SW480 (cell line): ENCODE measurements around the gene TMEM205.
"Not testable (repeated sequence)": the region's sequence is repeated elsewhere in the genome, so short reads cannot be mapped to it uniquely, and the experiment has no call there.

Source experiments
- DNase-seq: peaks from one replicate; pipeline ENCODE4 v3.0.0-alpha.2; 2016; ENCODE audit warnings: low spot score

TMEM205 gene

DNA sequence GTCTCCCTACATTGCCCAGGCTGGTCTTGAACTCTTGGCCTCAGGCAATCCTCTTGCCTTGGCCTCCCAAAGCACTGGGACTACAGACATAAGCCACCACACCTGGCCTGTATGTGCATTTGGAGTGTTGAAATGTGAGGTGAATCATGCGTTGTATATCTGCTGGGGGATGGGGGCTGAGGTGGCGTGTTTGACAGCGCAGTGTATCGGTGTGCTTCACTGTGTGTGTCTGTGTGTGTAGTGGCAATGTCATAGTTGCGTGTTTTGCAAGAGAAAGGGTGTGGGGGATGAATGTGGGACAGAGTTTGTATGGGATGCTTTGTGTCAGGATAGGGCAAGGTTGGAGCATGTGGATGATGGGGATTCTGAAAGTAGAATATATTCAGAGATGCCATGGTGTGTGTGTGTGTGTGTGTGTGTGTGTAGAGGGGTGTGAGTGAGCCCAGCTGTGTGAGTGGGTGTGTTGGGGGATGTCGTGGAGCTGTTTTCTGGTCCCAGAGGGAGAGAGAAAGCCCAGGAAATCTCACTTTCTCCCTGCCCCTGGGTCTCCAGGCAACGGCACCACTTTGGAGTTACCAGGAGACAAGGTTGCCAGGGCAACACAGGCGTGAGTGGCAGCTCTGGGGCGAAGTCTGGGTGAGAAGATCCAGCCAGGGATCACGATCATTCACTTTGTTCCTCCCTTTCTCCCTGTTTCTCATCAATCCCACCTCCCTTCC, 27.3 kb upstream of the TMEM205 start:
- DNase-seq, result no peak

DNA sequence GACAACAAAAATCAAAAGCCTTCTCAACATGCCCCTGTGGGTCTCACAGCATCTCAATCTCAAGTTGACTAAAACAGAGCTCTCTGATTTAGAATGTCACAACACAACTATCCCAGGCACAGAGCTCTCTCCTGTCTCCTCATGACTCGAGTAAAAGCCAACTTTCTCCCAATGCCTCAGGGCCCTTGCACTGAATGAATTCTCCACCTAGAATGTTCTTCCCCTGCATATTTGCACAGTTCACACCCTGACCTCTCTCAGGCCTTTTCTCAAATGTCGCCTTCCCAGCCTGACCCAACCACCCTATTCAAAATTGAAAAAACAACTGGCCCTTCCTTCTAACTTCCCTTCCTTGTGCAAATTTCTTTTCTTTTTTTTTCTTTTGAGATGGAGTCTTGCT, 24.7 kb upstream of the TMEM205 start:
- DNase-seq, result no peak

DNA sequence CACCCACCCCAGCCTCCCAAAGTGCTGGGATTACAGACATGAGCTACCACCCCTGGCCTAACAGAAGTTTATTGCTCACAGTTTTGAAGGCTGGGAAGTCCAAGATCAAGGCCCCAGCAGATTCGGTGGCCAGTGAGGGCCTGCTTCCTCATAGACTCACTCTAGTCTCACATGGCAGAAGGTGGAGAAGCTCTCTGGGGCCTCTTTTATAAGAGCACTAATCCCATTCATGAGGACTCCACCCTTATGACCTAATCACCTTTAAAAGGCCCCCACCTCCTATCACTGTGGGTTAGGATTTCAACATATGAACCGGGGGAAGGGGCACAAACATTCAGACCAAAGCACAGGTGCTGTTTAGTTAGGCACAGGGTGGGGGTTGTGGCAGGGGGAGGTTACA, 21.5 kb upstream of the TMEM205 start:
- no peak for DNase-seq

DNA sequence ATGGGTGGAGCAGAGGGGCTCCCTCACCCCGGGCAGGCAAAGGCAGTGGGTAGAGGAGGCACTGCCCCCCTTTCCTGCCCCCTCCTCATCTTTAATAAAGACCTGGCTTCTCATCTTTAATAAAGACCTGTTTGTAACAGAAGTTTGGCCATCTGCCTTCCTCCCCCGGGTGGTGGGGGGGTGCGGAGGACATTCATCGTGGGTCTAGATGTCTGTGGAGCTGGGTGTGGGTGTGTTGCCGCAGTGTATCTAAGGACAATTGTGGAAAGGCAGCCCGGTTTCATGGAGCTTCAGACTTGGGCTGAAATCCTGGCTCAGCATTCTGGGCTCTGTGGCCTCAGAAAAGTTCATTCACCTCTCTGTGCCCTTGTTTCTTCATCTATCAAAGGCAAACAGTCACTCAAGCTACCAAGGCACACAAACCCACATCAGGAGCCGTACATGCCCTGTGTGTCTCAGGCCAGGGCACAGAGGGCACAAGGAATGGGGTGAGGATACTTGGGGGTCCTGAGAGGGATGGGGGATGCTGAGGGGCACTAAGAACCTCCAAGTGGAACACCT, 19.6 kb upstream of the TMEM205 start:
- DNase-seq, result no peak

DNA sequence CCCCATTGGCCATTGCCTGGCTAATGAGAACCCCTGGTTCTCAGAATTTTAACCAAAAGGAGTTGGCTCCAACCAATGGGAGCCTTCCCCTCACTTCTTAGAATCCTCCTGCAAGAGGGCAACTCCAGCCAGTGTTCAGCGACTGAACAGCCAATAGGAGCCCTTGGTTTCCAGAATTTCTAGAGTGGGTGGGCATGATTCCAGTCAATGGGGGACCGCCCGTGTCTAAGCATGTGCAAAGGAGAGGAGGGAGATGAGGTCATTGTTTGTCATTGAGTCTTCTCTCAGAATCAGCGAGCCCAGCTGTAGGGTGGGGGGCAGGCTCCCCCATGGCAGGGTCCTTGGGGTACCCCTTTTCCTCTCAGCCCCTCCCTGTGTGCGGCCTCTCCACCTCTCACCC, 18.9 kb upstream of the TMEM205 start:
- no peak for DNase-seq

DNA sequence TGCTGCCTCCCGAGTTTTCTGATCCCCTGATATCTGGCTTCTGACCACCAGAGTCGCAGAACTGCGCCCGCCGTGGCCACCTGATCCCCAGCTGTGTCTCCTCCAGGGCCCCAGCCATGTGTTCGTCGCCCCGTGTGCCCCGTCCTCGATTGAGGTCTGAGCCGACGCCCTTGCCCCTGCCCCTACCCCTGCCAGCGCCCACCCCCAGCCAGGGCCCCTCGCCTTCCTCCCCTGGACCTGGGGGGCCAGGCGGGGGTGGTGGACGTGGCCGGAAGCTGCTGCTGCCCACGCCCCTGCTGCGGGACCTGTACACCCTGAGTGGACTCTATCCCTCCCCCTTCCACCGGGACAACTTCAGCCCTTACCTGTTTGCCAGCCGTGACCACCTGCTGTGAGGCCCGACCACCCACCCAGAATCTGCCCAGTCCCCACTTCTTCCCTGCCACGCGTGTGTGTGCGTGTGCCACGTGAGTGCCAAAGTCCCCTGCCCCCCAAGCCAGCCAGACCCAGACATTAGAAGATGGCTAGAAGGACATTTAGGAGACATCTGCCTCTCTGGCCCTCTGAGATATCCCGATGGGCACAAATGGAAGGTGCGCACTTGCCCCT, 18.3 kb upstream of the TMEM205 start:
- DNase-seq, result no peak

DNA sequence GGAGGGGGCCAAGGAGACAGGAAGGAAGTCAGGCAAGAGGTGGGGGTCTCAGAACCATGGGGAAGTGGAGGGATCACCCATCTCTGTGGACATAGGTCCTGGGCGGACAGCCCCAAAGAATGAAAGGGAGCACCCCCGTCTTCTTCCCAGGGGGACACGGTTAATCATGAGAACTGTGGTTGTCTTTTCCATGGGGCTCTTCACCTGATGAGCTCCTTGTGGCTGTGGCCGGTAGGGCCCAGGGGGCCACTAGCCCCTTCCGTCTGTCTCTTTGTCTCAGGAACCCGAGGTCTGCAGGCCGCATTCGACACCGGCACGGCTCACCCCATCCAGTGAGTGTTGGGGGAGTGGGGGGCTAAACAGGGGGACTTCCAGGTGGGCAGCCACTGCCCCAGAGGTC, 17.8 kb upstream of the TMEM205 start:
- DNase-seq, result no peak

DNA sequence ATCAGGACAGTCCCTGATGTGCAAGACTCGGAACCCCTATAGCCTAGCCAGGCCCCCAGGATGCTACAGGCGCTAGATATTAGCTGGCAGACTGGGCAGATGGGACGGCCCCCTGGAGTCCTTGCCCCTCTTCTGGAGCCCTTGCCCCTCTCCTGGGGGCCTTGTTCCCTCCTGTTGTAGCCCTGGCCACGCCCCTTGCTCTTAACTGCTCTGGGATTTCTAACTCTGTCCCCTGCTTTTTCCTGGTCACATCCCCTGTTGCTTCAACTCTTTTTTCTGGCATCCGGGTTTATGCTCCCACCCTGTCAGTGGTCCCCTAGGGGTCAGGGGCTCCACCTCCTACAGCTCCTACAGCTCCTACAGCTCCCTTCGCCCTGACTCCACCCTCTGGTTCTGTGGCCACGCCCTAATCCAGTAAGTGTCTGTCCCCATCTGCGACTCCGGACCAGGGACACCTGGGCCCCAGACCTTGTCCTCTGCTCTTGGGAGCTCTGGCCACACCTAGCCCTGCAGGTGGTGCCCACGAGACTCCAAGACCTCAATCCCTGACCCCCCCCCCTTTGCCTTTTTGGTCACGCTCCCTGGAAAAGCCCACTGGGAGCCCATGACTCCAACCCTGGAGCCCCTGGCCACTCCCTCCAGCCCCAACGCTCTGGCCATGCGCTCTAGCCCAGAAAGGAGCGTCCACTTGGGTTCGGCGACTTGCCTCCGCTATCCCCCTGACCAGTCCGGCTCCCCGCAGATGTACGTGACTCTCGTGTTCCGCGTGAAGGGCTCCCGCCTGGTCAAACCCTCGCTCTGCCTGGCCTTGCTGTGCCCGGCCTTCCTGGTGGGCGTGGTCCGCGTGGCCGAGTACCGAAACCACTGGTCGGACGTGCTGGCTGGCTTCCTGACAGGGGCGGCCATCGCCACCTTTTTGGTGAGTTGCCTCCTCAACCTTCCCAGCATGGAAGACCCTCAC, 16.0 kb upstream of the TMEM205 start:
- no peak for DNase-seq

DNA sequence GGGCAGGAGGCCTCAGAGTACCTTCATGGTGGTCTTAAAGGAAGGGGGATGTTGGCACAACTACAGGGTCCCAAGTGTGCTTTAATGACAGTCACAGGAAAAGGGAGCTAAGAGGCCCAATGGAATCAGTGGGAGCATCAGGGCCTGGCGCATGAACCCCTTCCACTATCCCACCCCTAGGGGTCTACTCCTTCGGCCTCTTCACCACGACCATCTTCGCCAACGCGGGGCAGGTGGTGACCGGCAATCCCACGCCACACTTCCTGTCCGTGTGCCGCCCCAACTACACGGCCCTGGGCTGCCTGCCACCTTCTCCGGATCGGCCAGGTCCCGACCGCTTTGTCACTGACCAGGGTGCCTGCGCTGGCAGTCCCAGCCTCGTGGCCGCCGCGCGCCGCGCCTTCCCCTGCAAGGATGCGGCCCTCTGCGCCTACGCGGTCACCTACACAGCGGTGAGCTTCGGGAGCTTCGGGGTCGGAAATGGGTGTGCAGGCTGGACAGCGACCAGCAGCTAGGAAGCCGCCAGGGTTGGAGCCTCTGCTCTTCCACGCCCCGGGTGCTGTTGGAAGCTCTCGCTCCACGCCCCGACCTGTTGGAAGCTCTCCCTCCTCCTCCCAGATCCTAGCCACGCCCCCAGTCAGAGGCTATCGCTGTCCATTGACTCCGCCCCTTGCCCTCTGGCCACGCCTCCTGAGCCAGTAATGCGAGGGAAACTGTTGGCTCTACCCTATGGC, 15.1 kb upstream of the TMEM205 start:
- peak; percentile 84 for DNase-seq

DNA sequence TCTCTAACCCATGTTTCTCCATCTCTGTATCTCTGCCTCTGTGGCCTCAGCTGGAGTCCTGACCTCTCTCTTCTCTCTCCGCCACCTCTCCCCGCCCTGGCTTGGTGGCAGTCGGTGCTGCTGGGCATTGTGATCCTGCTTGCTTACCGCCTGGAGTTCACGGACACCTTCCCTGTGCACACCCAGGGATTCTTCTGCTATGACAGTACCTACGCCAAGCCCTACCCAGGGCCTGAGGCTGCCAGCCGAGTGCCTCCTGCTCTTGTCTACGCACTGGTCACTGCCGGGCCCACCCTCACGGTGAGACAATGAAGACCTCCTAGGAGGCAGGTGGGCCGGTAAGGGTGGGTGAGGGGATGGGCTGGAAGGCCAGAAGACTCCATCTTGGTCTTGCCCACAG, 13.4 kb upstream of the TMEM205 start:
- no peak for DNase-seq

DNA sequence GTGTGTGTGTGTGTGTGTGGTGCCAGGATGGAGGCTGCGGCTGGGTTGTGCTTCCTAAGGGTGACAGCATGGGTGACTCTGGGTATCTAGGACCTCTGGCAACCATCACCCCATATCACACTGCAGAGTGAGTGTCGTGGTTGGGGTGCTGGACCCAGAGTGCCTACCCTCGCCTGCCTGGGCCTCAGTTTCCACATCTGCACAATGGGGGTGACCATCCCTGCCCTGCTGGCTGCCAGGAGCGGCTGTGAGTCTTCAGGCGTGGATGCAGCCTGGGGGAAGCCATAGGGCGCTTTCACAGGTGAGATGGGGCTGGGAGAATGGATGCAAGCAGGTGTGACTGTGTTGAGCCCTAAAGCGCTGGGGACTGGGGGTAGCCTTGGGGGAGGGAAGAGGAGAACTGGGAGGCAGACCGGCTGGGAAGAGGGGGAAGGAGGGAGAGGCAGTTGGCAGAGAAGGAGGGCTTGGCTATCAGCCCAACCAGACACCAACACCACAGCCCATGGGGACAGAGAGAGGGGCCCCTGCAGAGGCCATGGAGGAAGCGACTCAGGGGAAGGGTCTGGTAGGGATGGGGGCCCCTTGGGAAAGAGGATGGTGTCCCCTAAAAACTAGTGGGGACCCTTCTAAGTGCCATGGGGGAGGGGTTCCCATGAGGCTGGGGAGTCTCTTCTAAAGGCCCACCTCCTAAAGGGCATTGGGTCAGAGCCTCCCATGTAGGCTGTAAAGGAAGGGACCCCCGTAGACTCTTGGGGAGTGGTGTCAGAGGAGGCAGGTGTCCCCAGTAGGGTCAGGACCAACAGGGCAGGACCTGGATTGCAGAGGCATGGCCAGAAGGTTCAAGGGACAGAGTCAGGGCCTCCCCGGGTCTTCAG, 10.8 kb upstream of the TMEM205 start:
- no peak for DNase-seq

DNA sequence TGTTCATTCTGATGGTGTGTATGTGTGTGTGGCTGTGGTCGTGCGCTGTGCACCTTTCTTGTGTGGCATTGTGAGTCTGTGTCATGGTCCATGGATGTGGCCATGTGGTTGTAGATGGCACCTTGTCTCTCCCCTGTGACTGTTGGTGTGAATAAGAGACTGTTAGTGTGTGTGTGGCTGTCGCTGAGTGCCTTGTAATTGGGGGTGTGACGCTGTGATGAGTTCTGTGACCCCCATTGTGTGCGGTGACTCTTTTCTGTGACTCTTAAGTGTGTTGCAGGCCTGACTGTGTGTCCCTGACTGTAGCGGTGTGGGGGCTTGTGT, 10.0 kb upstream of the TMEM205 start:
- no peak for DNase-seq

DNA sequence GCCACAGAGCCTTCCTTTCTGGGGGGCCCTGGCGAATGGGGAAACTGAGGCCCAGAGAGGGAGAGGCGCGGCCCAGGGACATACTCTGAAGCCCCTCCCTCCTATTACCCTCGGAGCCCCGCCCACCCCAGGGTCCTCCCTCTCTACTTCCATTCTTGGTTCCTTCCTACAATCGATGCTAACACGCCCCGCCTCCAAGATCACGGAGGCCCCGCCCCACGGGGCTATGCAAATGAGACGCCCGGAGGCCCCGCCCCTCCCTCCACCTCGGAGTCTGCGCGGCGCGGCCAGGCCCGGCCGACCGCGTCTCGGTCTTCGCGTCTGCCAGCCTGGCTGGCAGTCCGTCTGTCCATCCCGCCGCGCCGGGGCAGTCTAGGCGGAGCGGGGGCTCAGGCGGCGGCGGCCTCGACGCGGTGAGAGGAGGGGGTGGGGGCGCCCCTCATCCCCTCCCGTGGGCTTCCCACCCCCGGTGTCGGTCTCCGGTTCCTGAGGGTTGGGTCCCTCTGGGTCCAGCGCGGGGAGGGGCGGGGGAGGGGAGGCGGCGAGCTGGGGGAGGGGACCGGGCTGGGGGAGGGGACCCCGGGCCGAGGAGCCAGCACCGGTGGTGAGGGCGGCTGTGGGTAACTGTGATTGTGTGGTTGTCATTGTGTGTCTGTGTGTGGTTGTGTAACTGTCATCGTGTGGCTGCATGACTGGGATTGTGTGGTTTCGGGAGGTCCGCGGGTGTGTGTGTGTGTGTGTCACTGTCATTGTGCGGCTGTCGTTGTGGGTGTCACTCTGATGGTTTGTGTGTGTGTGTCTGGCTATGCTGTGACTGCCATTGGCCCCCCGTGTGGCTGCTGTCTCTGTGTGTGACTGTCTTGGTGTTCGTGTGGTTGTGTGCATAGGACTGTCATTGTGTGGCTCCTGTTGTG, 9.3 kb upstream of the TMEM205 start, which contains the start of gene PLPPR2:
TSS of gene PLPPR2 (plus strand) at position 273 of the 914 bp plus-strand sequence. CDS start 2,242 bp downstream, outside the sequence.
- DNase-seq, result peak; percentile 79

DNA sequence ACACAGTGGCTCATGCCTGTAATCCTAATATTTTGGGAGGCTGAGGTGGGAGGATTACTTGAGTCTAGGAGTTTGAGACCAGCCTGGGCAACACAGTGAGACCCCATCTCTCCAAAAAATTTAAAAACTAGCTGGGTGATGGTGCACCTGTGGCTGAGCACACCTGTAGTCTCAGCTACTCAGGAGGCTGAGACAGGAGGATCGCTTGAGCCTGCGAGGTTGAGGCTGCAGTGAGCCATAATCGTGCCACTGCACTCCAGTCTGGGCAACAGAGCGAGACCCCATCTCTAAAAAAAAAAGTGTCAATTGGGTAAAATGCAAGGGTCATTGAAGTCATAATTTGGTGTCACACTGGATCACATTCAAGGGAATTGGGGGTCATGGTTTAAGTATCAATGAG, 8.0 kb upstream of the TMEM205 start:
- not testable (repeated sequence) for DNase-seq

DNA sequence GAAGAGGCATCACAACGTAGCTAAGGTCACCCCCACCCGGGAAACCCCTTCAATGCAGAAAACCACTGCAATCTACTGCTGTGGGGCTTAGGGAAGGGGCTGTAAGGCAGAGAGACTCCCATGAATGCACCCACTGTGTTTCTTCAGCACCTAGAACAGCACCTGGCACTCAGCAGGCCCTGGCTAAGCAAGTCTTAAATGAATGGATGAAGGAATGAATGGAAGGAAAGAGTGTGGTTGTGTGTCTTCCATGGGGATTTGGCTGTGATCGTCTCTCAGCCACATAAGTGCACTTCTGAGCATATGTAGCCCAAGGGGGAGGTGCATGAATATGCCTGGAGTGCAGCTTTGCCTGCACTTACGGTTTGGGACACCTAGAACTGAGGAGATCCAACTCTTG, 3.1 kb upstream of the TMEM205 start:
- DNase-seq, result no peak

DNA sequence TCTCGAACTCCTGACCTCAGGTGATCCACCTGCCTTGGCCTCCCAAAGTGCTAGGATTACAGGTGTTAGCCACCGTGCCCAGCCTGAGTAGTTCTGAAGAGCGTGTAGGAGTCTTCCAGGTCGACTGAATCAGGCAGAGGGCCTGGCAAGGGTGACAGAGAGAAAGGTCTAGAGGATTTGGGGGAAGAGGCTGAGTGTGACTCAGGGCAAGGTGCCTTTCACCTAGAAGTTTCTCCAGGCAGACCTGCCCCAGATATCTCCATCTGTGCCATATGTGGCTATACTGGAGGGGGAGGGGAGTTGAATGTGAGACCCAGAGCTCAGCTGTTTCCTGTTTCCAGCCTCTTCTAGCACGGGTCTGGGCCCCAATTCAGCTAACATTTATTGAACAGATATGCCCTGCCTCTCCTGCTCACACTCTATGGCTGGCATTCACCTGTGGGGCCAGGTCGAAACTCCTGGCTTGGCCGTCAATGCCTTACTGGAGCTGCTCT, 1.5 kb upstream of the TMEM205 start:
- DNase-seq, result no peak

DNA sequence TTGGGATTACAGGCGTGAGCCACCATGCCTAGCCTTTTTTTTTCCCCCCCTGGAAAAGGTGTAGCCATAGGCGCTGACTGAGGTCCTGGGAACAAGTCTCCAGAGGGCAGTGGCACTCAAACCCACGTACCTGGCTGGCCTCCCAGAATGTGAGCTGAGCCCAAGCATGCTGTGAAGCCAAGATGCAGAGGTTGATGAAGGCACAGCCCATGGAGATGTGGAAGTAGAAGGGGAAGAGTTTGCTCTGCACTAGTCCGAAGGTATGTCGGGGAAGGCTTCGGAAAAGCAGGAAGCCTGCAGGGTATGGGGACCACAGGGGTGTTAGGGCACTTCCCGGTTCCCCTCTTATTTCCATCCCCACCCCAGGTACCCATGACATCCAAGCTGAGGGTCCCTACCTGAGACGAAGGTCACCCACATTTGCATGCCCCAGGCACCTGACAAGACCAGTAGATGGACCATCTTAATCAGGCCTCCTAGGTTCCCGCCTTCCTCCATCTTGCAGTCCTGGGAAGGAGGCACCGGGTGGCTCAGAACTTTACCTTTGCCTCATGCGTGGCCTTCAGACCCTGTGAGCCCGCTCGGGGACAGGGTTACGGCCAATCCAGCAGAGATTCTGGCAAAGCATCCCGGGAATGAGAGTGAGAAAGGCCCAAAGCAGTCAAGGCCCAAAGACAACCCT, 805 bp downstream of the TMEM205 start:
- DNase-seq, result no peak

DNA sequence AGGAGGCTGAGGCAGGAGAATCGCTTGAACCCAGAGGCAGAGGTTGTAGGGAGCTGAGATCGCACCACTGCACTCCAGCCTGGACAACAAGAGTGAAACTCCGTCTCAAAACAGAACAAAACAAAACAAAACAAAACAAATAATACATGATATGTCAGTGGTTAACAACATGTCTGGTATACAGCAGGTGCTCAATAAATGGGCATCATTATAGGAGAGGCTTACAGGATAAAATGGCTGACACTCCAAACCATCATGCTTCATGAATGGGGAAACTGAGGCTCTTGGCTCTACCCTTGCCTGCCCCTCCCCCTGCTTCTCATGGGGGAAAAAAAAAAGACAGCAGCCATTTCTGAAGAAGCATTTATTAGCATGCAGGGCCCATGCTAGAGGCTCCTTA, 3.6 kb downstream of the TMEM205 start:
- DNase-seq, result no peak

DNA sequence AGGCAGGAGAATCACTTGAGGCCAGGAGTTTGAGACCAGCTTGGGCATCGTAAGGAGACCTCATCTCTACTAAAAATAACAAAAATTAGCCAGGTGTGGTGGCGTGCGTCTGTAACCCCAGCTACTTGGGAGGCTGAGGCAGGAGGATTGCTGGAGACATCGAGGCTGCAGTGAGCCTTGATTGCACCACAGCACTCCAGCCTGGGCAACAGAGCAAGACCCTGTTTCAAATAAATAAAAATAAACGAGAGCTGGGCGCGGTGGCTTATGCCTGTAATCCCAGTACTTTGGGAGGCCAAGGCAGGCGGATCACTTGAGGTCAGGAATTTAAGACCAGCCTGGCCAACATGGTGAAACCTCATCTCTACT, 6.0 kb downstream of the TMEM205 start:
- not testable (repeated sequence) for DNase-seq
